ENCODE measurements around the gene VMP1. TPM values are rescaled to one million over a fixed set of nuclear protein-coding genes. Genes with fewer than 3 reads are reported as not detected.

VMP1 gene
- total and polyA plus RNA-seq, 2 of the 4 experiments (the other 2 are of a cell fraction), result 89.8 to 197 TPM

- H3K4me3 ChIP-seq (ENCODE audit: insufficient read depth, low read depth, low read length), result no peak overlapping the region
- H4K91ac ChIP-seq (ENCODE audit: insufficient read depth, low read depth, low read length), result no peak overlapping the region
- ChIA-PET CTCF (no interaction called here), POLR2A (ENCODE audit: unreplicated experiment) (no interaction called here)
- no peak overlapping the region for H3K23ac ChIP-seq (ENCODE audit: low read depth, low read length)
- H3K4me1 ChIP-seq (ENCODE audit: control insufficient read depth, insufficient read depth, low read length), result peaks cover 8% of the 10 kb centered on the region
- H3K4me2 ChIP-seq (ENCODE audit: low read depth, low read length), result no peak overlapping the region
- H3K18ac ChIP-seq (ENCODE audit: low read depth, low read length), result no peak overlapping the region
- peaks cover 5% of the 10 kb centered on the region; the same call in 1 of the 2 replicates for H3K9me1 ChIP-seq (ENCODE audit: insufficient read depth, low read length)
- dilution Hi-C loops (cut with HindIII; ENCODE audit: low sequenced_read_pairs, unreplicated experiment), result no loop called here
- DNase-seq, result no peak
- H3K27ac ChIP-seq (ENCODE audit: insufficient read depth, low read length), result no peak overlapping the region; the same call in 1 of the 2 replicates
- no peak overlapping the region for H2BK15ac ChIP-seq (ENCODE audit: low read depth, low read length)
- H3K9me3 ChIP-seq (ENCODE audit: control insufficient read depth, insufficient read depth, low read length), result no peaks in the 10 kb centered on the region
- H3K14ac ChIP-seq (replicated peaks; ENCODE audit: low read depth, low read length), result no peak overlapping the region; the same call in 1 of the 2 replicates
- no peak overlapping the region for H2BK20ac ChIP-seq (ENCODE audit: low read depth, low read length)
- H2AFZ ChIP-seq (replicated peaks; ENCODE audit: low read length, poor library complexity), result no peak overlapping the region
- H3K56ac ChIP-seq (ENCODE audit: extremely low read depth, insufficient read depth, low read length), result no peak overlapping the region
- H3K27me3 ChIP-seq (ENCODE audit: control insufficient read depth, insufficient read depth, low read length), result no peaks in the 10 kb centered on the region
- H2BK120ac ChIP-seq (ENCODE audit: low read depth, low read length), result no peak overlapping the region; the same call in 1 of the 2 replicates
- peaks cover 3% of the 10 kb centered on the region; the same call in 1 of the 2 replicates for H3K36me3 ChIP-seq (ENCODE audit: control insufficient read depth, insufficient read depth, low read length)
- peak overlapping the region; percentile 35 for H2BK5ac ChIP-seq (ENCODE audit: low read depth, low read length, poor library complexity, severe bottlenecking)
- no peak overlapping the region for H3K9ac ChIP-seq (ENCODE audit: low read depth, low read length)
- in situ Hi-C loops (cut with MboI; ENCODE audit: low sequenced_read_pairs), result no loop called here
- no peaks in the 10 kb centered on the region for H4K20me1 ChIP-seq (ENCODE audit: insufficient read depth, low read length)
- no peak overlapping the region for H2AK5ac ChIP-seq (ENCODE audit: low read depth, low read length)
- intact Hi-C loops (cut with micrococcal nuclease), result no loop called here
- H4K8ac ChIP-seq (ENCODE audit: low read depth in 2 of 2, low read length in 2 of 2), result no peak overlapping the region
- no peak overlapping the region for H4K5ac ChIP-seq (ENCODE audit: low read depth, low read length)
- no CpG with 5 or more reads among the region's 4 CpGs for WGBS, 2 experiments (ENCODE audit: extremely low coverage in 2 of 2, insufficient read length in 1 of 2)
- no peak for TF ChIP-seq SMC3 (IDR thresholded peaks at IDR 0.05; ENCODE audit: low read depth, low read length)
- TF ChIP-seq, protein P1, sequence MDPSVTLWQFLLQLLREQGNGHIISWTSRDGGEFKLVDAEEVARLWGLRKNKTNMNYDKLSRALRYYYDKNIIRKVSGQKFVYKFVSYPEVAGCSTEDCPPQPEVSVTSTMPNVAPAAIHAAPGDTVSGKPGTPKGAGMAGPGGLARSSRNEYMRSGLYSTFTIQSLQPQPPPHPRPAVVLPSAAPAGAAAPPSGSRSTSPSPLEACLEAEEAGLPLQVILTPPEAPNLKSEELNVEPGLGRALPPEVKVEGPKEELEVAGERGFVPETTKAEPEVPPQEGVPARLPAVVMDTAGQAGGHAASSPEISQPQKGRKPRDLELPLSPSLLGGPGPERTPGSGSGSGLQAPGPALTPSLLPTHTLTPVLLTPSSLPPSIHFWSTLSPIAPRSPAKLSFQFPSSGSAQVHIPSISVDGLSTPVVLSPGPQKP (IDR thresholded peaks at IDR 0.05; ENCODE audit: borderline replicate concordance, low read depth, low read length), result no peak
- no peak for TF ChIP-seq RAD21 (IDR thresholded peaks at IDR 0.05; ENCODE audit: low read length)
- TF ChIP-seq MXI1 (IDR thresholded peaks at IDR 0.05; ENCODE audit: borderline replicate concordance, low read depth, low read length), result no peak
- no peak for TF ChIP-seq CEBPB (IDR thresholded peaks at IDR 0.05; ENCODE audit: low read depth, low read length)
- no peak for TF ChIP-seq CTCF (conservative IDR thresholded peaks at IDR 0.05; ENCODE audit: low read depth, low read length)
- TF ChIP-seq CHD1 (IDR thresholded peaks at IDR 0.05; ENCODE audit: low read depth, low read length), result no peak
- TF ChIP-seq BHLHE40 (IDR thresholded peaks at IDR 0.05; ENCODE audit: low read depth, low read length), result no peak
- TF ChIP-seq, protein P2, sequence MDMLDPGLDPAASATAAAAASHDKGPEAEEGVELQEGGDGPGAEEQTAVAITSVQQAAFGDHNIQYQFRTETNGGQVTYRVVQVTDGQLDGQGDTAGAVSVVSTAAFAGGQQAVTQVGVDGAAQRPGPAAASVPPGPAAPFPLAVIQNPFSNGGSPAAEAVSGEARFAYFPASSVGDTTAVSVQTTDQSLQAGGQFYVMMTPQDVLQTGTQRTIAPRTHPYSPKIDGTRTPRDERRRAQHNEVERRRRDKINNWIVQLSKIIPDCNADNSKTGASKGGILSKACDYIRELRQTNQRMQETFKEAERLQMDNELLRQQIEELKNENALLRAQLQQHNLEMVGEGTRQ (IDR thresholded peaks at IDR 0.05; ENCODE audit: low read depth, low read length), result no peak
- no peak for TF ChIP-seq MAFK (IDR thresholded peaks at IDR 0.05; ENCODE audit: low read depth, low read length)
- TF ChIP-seq NFE2L2 (IDR thresholded peaks at IDR 0.05; ENCODE audit: low read depth, low read length), result no peak
- TF ChIP-seq RFX5 (IDR thresholded peaks at IDR 0.05; ENCODE audit: low read depth, low read length), result no peak
- no peak for TF ChIP-seq RCOR1 (IDR thresholded peaks at IDR 0.05; ENCODE audit: insufficient replicate concordance, low read length)
- BruUV-seq (replicated peaks), result no TSS peak
- ATAC-seq (ENCODE audit: low read depth), result peak; percentile 27; the same call in 1 of the 2 replicates
- no peak overlapping the region for H3K4ac ChIP-seq (ENCODE audit: low read depth, low read length)
- H2AK9ac ChIP-seq (replicated peaks; ENCODE audit: low read depth, low read length, poor library complexity), result no peak overlapping the region
- H3K79me1 ChIP-seq (ENCODE audit: low read depth in 1 of 2, low read length in 2 of 2), result peaks cover 7 to 15% of the 10 kb centered on the region in 2 experiments; a peak in 2 of 4 replicates
Observed at GRCh38 chr17:59807892-59808509, 100.5 kb downstream of the VMP1 start.

Measured in IMR-90 (cell line).